Measurements from ENCODE around the gene GIT2.
A peak's percentile ranks its signal among the peaks of the same experiment; 100 is the strongest.

DNA sequence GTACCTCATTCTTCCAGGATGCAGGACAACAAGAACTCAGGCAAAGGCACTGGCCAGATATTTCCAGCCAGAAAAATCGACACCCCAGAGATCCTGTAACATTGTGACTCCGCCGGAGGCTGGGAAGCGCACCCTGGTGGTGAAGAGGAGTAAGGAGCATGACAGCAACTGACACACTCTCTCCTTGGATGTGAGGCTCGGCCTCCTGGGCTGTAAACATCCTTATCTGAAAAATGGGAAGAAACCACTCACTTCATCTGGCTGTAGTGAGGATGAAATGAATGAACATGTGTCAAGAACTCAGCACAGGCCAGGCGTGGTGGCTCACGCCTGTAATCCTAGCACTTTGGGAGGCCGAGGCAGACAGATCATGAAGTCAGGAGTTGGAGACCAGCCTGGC lies 68.5 kb downstream of the GIT2 start:
- TF ChIP-seq EZH2 (IDR thresholded peaks at IDR 0.05; ENCODE audit: borderline replicate concordance): no peak
- TF ChIP-seq, protein P1, sequence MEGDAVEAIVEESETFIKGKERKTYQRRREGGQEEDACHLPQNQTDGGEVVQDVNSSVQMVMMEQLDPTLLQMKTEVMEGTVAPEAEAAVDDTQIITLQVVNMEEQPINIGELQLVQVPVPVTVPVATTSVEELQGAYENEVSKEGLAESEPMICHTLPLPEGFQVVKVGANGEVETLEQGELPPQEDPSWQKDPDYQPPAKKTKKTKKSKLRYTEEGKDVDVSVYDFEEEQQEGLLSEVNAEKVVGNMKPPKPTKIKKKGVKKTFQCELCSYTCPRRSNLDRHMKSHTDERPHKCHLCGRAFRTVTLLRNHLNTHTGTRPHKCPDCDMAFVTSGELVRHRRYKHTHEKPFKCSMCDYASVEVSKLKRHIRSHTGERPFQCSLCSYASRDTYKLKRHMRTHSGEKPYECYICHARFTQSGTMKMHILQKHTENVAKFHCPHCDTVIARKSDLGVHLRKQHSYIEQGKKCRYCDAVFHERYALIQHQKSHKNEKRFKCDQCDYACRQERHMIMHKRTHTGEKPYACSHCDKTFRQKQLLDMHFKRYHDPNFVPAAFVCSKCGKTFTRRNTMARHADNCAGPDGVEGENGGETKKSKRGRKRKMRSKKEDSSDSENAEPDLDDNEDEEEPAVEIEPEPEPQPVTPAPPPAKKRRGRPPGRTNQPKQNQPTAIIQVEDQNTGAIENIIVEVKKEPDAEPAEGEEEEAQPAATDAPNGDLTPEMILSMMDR (IDR thresholded peaks at IDR 0.05; ENCODE audit: poor library complexity): peak; percentile 50

Measured in hepatocyte (in vitro differentiated cells).